Body of pancreas (tissue), 4 donors: ENCODE data around the gene NINL.

Experiments
- CTCF ChIP-seq, 7 experiments: fragments of 450-650 bp in 4 of 7; fragments of 200-600 bp in 3 of 7; sonication (generic) in 3 of 7; IDR thresholded peaks; one replicate each; pipeline ENCODE4 v1.5.1; 2016 to 2019; ENCODE audit warnings: antibody characterized with exemption in 7 of 7
- POLR2A ChIP-seq, 3 donors: fragments of 450-650 bp; IDR thresholded peaks; one replicate each; pipeline ENCODE4 v1.6.1; 2016; ENCODE audit warnings: antibody characterized with exemption in 3 of 3, mild to moderate bottlenecking in 2 of 3

GRCh38 chr20:25534845-25535244 is 50.5 kb downstream of the NINL start:
- no peak for TF ChIP-seq CTCF (IDR thresholded peaks at IDR 0.05)
- no peak for TF ChIP-seq POLR2A (IDR thresholded peaks at IDR 0.05)
